HG02571 (cell line): Measurements from ENCODE around the gene OXER1.

Source experiments
- ATAC-seq: cut with Tn5 transposase; IDR thresholded peaks from one replicate; pipeline ENCODE4 v1.9.1; 2021; ENCODE audit warnings: mild to moderate bottlenecking, moderate library complexity; ENCODE audit not compliant: unreplicated experiment

OXER1 gene

GRCh38 chr2:42713920-42714319 lies 50.0 kb downstream of the OXER1 start:
- no peak for ATAC-seq

GRCh38 chr2:42712934-42713333 lies 51.0 kb downstream of the OXER1 start:
- ATAC-seq, result no peak
